Right lobe of liver (tissue), 6 donors: ENCODE results near the gene CHST13. TPM values are rescaled to one million over a fixed set of nuclear protein-coding genes. Genes with fewer than 3 reads are reported as not detected.

ENCODE experiments used
- ATAC-seq, 4 donors: fragments of 200-7000 bp; cut with Tn5 transposase; one replicate each; pipeline ENCODE4 v1.9.1; 2020; ENCODE audit warnings: mild to moderate bottlenecking in 4 of 4, moderate library complexity in 4 of 4
- DNase-seq, 3 donors: peaks; one replicate each; pipeline ENCODE4 v3.0.0-alpha.2; 2020
- H3K27ac ChIP-seq, 3 donors: fragments of 200-600 bp; one replicate each; pipeline ENCODE4 v1.8.0; 2022
- H3K27me3 ChIP-seq, 2 donors: fragments of 200-600 bp; one replicate each; pipeline ENCODE4 v1.8.0; 2022
- H3K36me3 ChIP-seq, 4 donors: fragments of 200-600 bp; sonication (generic) in 1 of 4; one replicate each; pipeline versions ENCODE4 v1.5.1 to v1.8.0; 2017 to 2022; ENCODE audit warnings: control low read depth in 1 of 4
- H3K4me1 ChIP-seq, 4 donors: fragments of 200-600 bp; sonication (generic) in 1 of 4; one replicate each; pipeline versions ENCODE4 v1.5.1 to v1.8.0; 2017 to 2022; ENCODE audit warnings: control low read depth in 1 of 4
- H3K4me3 ChIP-seq, 3 donors: fragments of 200-600 bp; one replicate each; pipeline ENCODE4 v1.8.0; 2022
- H3K9me3 ChIP-seq, 4 donors: fragments of 200-600 bp; sonication (generic) in 1 of 4; one replicate each; pipeline versions ENCODE4 v1.5.1 to v1.8.0; 2017 to 2022; ENCODE audit warnings: control low read depth in 1 of 4
- CTCF ChIP-seq, 4 donors: fragments of 200-600 bp in 3 of 4; fragments of 450-650 bp in 1 of 4; IDR thresholded peaks; one replicate each; pipeline versions ENCODE4 v1.5.1 to v1.8.0; 2016 to 2022; ENCODE audit warnings: antibody characterized with exemption in 4 of 4, mild to moderate bottlenecking in 2 of 4
- POLR2A ChIP-seq: fragments of 450-650 bp; IDR thresholded peaks from one replicate; pipeline ENCODE4 v1.6.1; 2017; ENCODE audit warnings: antibody characterized with exemption, mild to moderate bottlenecking
- WGBS: methylation state at CpG from one replicate; pipeline ENCODE4 v1.1.6; 2018; ENCODE audit warnings: low coverage, low lambda C conversion rate; ENCODE audit not compliant: insufficient coverage; ENCODE audit errors: missing lambda C conversion rate; 5-methylcytosine and 5-hydroxymethylcytosine counted together
- intact Hi-C, 2 donors: fragments of 100-400 bp; cut with DNase I; formaldehyde crosslinking; loops; one replicate each; pipeline versions ENCODE4 v1.11.2 to v1.14.1; 2022
- total RNA-seq, 6 experiments: library from RNA; depleted of rRNA in 2 of 6; stranded (reverse); fragments of >200 nt in 2 of 6; fragmentation: NEBNext Ultra II Directional in 3 of 6; extraction: Animal tissue kit (Norgen Biotek cat#: 25700) in 3 of 6; gene quantifications; one replicate each; pipeline versions ENCODE4 v1.1.0 to v1.2.4, GENCODE V29; 2016 to 2023
- donor health status: DM: no; HTN: yes; CAD: no.
- donor health status: DM: no; HTN: no; CAD: no.
- donor health status: DM: no; HTN: no; CAD: no.
- donor health status: DM: no; HTN: yes; CAD: no.
- donor health status: DM: no; HTN: yes; CAD: no.

CHST13 gene
- total RNA-seq, 6 experiments from 2014 or later, result 23.5 to 48.9 (median 28.2) TPM

DNA sequence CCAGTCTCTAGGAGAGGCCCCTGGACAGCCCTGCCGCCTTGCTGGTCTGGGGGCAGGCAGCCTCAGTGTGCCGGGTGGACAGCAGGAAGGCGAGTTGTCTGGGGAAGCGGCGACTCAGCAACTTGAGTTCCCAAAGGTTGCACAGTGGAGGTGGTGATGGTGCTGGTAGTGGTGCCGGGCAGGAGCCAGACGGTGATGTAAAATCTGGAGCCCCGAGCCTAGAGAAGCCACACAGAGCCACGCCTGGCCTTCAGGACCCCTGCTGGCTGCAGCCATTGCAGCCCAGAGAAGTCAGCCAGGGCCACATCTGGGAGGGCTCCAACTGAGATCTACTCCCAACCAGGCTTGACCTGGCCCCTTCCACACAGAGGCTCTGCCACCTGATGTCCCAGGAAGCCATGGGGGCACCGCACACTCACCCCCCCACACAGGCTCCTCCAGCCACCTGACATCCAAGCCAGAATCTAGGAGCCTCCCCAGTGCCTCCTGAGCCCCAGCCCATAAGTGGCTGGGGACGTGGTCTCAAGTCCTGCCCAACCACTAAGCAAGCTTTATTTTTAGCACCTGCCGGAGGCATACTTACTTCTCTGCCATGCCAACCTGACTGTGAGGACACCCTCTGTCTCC, 26.0 kb downstream of the CHST13 start:
- Histone ChIP-seq H3K4me3 (no peak overlapping the region), H3K27ac (no peak overlapping the region), H3K27me3 (no peaks in the 10 kb centered on the region), H3K9me3 (no peaks in the 10 kb centered on the region), H3K36me3 (no peaks in the 10 kb centered on the region), H3K4me1 (no peaks in the 10 kb centered on the region)
- DNase-seq (peak; percentile 14 to 42 (median 40)), ATAC-seq (no peak)
- TF ChIP-seq POLR2A (no peak), CTCF (IDR thresholded peaks at IDR 0.05) (no peak)
- intact Hi-C loops, result no loop called here
- WGBS, result 61% methylated on average over 2 of the region's 12 CpGs

GRCh38 chr3:126550488-126551051, 26.6 kb downstream of the CHST13 start:
- no peaks in the 10 kb centered on the region for H3K27me3 ChIP-seq
- 67% methylated on average over 3 of the region's 11 CpGs for WGBS
- DNase-seq (peak in 2 of 3 donors; percentile 10 to 32), ATAC-seq (no peak)
- no peaks in the 10 kb centered on the region for H3K4me1 ChIP-seq
- no peaks in the 10 kb centered on the region for H3K36me3 ChIP-seq
- no peak overlapping the region for H3K4me3 ChIP-seq
- no peaks in the 10 kb centered on the region for H3K9me3 ChIP-seq
- intact Hi-C loops, result no loop called here
- no peak overlapping the region for H3K27ac ChIP-seq
- no peak for TF ChIP-seq POLR2A
- TF ChIP-seq CTCF (IDR thresholded peaks at IDR 0.05), result no peak

DNA sequence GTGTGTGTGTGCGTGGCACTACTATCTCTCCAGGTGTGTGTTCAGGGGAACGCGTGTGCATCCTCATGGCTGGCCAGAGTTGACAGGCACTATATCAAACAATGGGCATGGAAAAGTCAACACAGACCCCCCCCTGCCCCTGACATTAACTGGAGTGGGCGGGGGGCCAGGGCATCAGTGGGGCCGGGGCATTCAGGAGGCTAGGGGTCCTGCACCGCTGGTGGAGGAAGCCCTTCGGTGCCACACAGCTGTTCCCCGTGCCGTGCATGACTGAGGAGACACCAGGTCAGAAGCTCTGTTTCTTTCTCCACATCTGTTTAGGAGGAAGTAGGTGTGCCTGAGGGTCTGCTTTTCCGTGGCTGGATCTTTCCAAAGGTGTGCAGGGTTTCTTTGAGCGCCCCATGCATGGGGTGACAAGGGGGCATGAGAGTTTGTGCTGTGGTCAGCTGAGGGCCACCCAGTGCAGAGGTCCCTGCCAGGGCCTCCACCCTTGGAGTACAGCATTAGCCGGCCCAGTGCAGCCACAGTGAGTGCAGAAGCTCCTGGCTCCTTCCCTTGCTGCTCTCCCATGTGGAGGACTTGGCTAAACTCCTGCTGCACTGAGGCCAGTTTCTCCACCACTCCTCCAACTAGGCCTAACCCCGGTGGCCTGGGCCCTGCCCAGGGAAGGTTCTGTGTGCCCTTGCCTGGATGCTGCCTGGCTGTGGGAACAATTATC, 27.3 kb downstream of the CHST13 start:
- Histone ChIP-seq H3K4me1 (no peaks in the 10 kb centered on the region), H3K4me3 (no peak overlapping the region), H3K9me3 (no peaks in the 10 kb centered on the region), H3K36me3 (no peaks in the 10 kb centered on the region), H3K27me3 (no peaks in the 10 kb centered on the region), H3K27ac (no peak overlapping the region)
- DNase-seq (peak in 2 of 3 donors; percentile 14 to 35), ATAC-seq (no peak)
- intact Hi-C loops, result no loop called here
- 20% methylated on average over 1 of the region's 13 CpGs for WGBS
- no peak for TF ChIP-seq CTCF (IDR thresholded peaks at IDR 0.05)

DNA sequence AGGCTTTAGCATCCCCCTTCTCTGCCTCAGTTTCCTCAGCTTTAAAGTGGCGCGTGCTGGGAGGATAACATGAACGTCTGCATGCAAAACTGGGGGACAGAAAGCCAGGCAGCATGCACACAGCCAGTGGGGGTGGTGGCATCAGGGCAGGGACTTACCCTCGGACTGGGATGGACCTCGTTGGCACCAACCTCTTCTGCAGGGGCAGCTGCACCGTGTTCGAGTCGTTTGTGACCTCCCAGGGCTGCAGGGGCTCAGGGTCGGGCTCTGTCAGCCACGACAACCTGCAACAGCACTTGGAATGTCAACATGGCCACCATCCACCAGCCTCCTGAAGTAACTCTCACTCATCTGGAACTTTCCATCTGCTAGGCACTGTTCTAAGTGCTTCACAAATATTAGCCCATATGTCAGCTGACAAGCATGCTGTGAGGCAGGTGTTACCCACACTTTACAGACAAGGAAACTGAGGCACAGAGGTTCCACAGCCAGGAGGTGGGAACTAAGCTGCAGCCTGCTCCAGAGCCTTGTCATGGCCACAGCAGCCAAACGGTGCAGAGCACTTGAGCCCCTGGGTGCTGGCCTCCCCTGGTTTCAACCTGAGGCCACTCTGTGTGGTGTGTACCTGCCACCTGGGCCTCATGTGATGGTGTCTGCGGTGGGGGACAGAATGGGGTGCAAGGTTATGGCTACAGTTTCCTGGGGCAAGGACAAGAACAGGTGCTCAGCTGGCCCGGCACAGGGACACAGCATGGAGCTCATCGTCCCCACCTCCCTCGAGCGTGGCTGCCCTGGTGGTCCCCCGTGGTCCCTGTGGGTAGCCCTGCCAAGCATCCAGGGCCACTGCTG, 28.1 kb downstream of the CHST13 start:
- ATAC-seq (no peak), DNase-seq (peak; percentile 2 to 42 (median 38))
- Histone ChIP-seq H3K27me3 (no peaks in the 10 kb centered on the region), H3K9me3 (no peaks in the 10 kb centered on the region), H3K36me3 (no peaks in the 10 kb centered on the region), H3K4me3 (no peak overlapping the region), H3K4me1 (no peaks in the 10 kb centered on the region), H3K27ac (no peak overlapping the region)
- intact Hi-C loops, result no loop called here
- TF ChIP-seq POLR2A, result no peak
- TF ChIP-seq CTCF (IDR thresholded peaks at IDR 0.05), result no peak
- WGBS, result 61% methylated on average over 3 of the region's 17 CpGs
